ENCODE measurements around the gene PRPF6. TPM values are rescaled to one million over a fixed set of nuclear protein-coding genes. Genes with fewer than 3 reads are reported as not detected.
A peak's percentile ranks its signal among the peaks of the same experiment; 100 is the strongest.

PRPF6 gene
- total and polyA plus RNA-seq, 2 of the 13 experiments (the other 11 are each of a cell fraction or from before 2014, with no cell fraction given): 63.7 to 101 TPM

- TF ChIP-seq GMEB2 (CRISPR knock-in tag; IDR thresholded peaks at IDR 0.05; ENCODE audit: low read depth) (0 out of 2 replicates have a peak, but pooled peaks have one; percentile 47), ZMAT3 (CRISPR knock-in tag; conservative IDR thresholded peaks at IDR 0.05) (peak; percentile 91; the same call in 1 of the 2 replicates), MAFG (CRISPR knock-in tag; IDR thresholded peaks at IDR 0.05) (no peak), ZNF672 (CRISPR knock-in tag; IDR thresholded peaks at IDR 0.05) (no peak), NFRKB (IDR thresholded peaks at IDR 0.05) (no peak), ZNF101 (CRISPR knock-in tag; IDR thresholded peaks at IDR 0.05; ENCODE audit: borderline replicate concordance, low read depth) (no peak), CENPBD1 (CRISPR knock-in tag; IDR thresholded peaks at IDR 0.05; ENCODE audit: borderline replicate concordance, low read depth) (no peak), NR2F2 (IDR thresholded peaks at IDR 0.05; ENCODE audit: borderline replicate concordance, low read depth) (0 out of 2 replicates have a peak, but pooled peaks have one; percentile 37), AKAP8 (CRISPR knock-in tag; IDR thresholded peaks at IDR 0.05) (peak; percentile 94), SNAPC4 (CRISPR knock-in tag; IDR thresholded peaks at IDR 0.05) (0 out of 2 replicates have a peak, but pooled peaks have one; percentile 85), TEF (CRISPR knock-in tag; IDR thresholded peaks at IDR 0.05) (peak; percentile 56; the same call in 1 of the 2 replicates), ZSCAN30 (CRISPR knock-in tag; IDR thresholded peaks at IDR 0.05) (no peak), SYNCRIP (IDR thresholded peaks at IDR 0.05; ENCODE audit: insufficient read depth, low read depth, low read length) (no peak), ATF7-NPFF (CRISPR knock-in tag; IDR thresholded peaks at IDR 0.05; ENCODE audit: low read depth) (no peak), HOXA7 (CRISPR knock-in tag; IDR thresholded peaks at IDR 0.05) (no peak), RBM39 (IDR thresholded peaks at IDR 0.05; ENCODE audit: low read depth, low read length, poor library complexity, severe bottlenecking) (peak; percentile 34), E2F1 (CRISPR knock-in tag; IDR thresholded peaks at IDR 0.05) (no peak), SP140L (CRISPR knock-in tag; IDR thresholded peaks at IDR 0.05; ENCODE audit: borderline replicate concordance) (no peak), ZNF282 (IDR thresholded peaks at IDR 0.05; ENCODE audit: partially characterized antibody) (no peak), RFXANK (CRISPR knock-in tag; IDR thresholded peaks at IDR 0.05) (peak; percentile 91)
Observed at GRCh38 chr20:64053841-64054661, 73.1 kb downstream of the PRPF6 start (continued).

Data from HepG2 (cell line).